ENCODE results near the gene AP5B1.

Gene AP5B1

DNA sequence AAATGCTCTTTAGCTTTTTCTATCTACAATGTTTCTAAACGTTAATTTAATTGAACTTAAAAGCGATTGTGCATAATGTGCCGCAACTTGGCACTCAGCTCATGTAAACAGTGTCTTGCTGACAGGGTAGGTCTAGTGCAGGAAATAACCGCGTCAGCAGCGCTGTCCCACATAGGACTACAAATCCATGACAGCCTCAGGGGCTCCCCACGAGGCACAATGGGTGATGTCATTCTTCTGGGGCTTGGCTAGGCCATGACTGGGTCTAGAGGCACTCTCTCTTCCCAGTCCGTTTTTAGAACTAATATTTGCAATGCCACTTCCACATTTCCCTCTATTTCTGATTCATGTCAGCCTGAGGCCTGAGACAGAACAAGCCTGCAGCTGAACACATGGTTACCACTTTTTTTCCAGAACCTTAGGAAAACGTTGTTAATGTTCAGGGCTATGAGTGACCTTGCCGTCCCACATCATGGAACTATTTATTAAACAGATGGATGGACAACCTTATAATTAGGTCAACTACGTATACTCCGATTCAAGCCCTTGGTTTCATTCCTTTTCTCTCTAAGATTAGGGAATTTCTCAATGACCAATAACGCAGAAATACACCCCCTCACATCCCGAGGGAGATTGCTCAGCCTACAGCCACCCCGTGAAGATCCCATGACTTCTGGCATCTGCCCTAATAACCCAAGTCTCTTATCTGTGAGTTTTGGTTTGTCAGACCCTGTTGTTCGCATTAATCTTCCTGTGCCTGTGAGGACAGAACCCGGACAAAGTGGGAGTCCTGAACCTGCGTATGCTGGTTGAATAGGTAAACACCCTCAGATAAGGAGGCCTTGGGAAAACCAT, 33.6 kb upstream of the AP5B1 start:
- no peak for TF ChIP-seq SNAI2 (CRISPR knock-in tag; IDR thresholded peaks at IDR 0.05)
- no peak for TF ChIP-seq CSDC2 (CRISPR knock-in tag; IDR thresholded peaks at IDR 0.05)
- TF ChIP-seq GLIS3 (CRISPR knock-in tag; IDR thresholded peaks at IDR 0.05): no peak
- no peak for TF ChIP-seq ESRRG (CRISPR knock-in tag; IDR thresholded peaks at IDR 0.05)
- TF ChIP-seq BACH2 (CRISPR knock-in tag; IDR thresholded peaks at IDR 0.05; ENCODE audit: borderline replicate concordance): no peak
- no peak for TF ChIP-seq OSR1 (CRISPR knock-in tag; IDR thresholded peaks at IDR 0.05)
- no peak for TF ChIP-seq ARNTL (CRISPR knock-in tag; IDR thresholded peaks at IDR 0.05; ENCODE audit: borderline replicate concordance, low read depth)
- TF ChIP-seq ZNF8 (CRISPR knock-in tag; IDR thresholded peaks at IDR 0.05): no peak
- no peak for TF ChIP-seq TCF4 (CRISPR knock-in tag; IDR thresholded peaks at IDR 0.05; ENCODE audit: borderline replicate concordance)
- no peak for TF ChIP-seq ZFP30 (CRISPR knock-in tag; IDR thresholded peaks at IDR 0.05)
- TF ChIP-seq RARB (CRISPR knock-in tag; IDR thresholded peaks at IDR 0.05): no peak
- TF ChIP-seq ZC3H10 (CRISPR knock-in tag; IDR thresholded peaks at IDR 0.05): no peak
- ATAC-seq: no peak

- no peak for ATAC-seq
- no peak for TF ChIP-seq ESRRG (CRISPR knock-in tag; IDR thresholded peaks at IDR 0.05)
- TF ChIP-seq ZFP30 (CRISPR knock-in tag; IDR thresholded peaks at IDR 0.05): no peak
- TF ChIP-seq, protein P1, sequence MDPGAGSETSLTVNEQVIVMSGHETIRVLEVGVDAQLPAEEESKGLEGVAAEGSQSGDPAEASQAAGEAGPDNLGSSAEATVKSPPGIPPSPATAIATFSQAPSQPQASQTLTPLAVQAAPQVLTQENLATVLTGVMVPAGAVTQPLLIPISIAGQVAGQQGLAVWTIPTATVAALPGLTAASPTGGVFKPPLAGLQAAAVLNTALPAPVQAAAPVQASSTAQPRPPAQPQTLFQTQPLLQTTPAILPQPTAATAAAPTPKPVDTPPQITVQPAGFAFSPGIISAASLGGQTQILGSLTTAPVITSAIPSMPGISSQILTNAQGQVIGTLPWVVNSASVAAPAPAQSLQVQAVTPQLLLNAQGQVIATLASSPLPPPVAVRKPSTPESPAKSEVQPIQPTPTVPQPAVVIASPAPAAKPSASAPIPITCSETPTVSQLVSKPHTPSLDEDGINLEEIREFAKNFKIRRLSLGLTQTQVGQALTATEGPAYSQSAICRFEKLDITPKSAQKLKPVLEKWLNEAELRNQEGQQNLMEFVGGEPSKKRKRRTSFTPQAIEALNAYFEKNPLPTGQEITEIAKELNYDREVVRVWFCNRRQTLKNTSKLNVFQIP (CRISPR knock-in tag; IDR thresholded peaks at IDR 0.05; ENCODE audit: borderline replicate concordance, low read depth): no peak
- no peak for TF ChIP-seq ZNF70 (CRISPR knock-in tag; IDR thresholded peaks at IDR 0.05)
- no peak for TF ChIP-seq ZFP3 (CRISPR knock-in tag; IDR thresholded peaks at IDR 0.05)
- TF ChIP-seq CREB5 (CRISPR knock-in tag; IDR thresholded peaks at IDR 0.05; ENCODE audit: low read depth): no peak
- TF ChIP-seq ZC3H10 (CRISPR knock-in tag; IDR thresholded peaks at IDR 0.05): no peak
- TF ChIP-seq, protein P2, sequence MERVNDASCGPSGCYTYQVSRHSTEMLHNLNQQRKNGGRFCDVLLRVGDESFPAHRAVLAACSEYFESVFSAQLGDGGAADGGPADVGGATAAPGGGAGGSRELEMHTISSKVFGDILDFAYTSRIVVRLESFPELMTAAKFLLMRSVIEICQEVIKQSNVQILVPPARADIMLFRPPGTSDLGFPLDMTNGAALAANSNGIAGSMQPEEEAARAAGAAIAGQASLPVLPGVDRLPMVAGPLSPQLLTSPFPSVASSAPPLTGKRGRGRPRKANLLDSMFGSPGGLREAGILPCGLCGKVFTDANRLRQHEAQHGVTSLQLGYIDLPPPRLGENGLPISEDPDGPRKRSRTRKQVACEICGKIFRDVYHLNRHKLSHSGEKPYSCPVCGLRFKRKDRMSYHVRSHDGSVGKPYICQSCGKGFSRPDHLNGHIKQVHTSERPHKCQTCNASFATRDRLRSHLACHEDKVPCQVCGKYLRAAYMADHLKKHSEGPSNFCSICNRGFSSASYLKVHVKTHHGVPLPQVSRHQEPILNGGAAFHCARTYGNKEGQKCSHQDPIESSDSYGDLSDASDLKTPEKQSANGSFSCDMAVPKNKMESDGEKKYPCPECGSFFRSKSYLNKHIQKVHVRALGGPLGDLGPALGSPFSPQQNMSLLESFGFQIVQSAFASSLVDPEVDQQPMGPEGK (CRISPR knock-in tag; IDR thresholded peaks at IDR 0.05; ENCODE audit: borderline replicate concordance): no peak
- no peak for TF ChIP-seq ARNTL (CRISPR knock-in tag; IDR thresholded peaks at IDR 0.05; ENCODE audit: borderline replicate concordance, low read depth)
- TF ChIP-seq BACH2 (CRISPR knock-in tag; IDR thresholded peaks at IDR 0.05; ENCODE audit: borderline replicate concordance): no peak
- TF ChIP-seq ISL1 (CRISPR knock-in tag; IDR thresholded peaks at IDR 0.05): no peak
- TF ChIP-seq ZNF8 (CRISPR knock-in tag; IDR thresholded peaks at IDR 0.05): no peak
- TF ChIP-seq SNAI2 (CRISPR knock-in tag; IDR thresholded peaks at IDR 0.05): no peak
- TF ChIP-seq RARB (CRISPR knock-in tag; IDR thresholded peaks at IDR 0.05): no peak
- TF ChIP-seq OSR1 (CRISPR knock-in tag; IDR thresholded peaks at IDR 0.05): no peak
- TF ChIP-seq CSDC2 (CRISPR knock-in tag; IDR thresholded peaks at IDR 0.05): no peak
These were observed 31.1 kb upstream of the AP5B1 start for GRCh38 chr11:65811764-65812475.

DNA sequence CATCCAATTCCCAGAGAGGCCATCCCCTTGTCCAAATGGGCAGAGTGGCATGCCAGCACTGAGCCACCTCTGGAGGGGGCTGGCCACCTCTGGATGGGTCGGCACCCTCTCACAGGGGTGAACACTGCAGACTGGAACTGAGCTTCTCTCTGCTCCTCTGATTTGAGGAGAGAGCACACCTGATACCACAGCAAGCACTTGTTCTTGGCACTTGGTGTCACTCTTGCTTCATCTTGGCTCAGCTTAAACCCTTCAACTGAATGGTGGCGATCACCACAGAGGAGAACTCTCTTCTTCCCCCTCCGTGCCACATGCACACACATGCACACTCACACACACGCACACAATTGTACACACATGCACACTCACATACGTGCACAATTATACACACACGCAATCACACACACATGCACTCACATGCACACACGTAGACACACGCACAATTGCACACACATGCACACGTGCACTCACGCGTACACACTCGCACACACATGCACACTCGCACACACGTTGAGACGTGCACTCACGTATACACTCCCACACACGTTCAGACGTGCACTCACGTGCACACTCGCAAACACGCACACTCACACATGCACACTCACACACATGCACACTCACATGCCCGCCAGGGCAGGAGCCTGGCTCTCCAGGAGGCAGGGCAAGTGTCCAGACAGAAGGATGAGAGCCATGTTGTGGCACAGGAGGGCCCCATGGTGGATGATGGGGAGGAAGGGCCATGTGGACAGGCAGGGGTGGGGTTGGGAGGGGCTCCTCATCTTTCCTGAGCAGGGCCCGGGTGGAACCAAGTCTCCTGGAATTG, 29.5 kb upstream of the AP5B1 start:
- no peak for TF ChIP-seq ZFP3 (CRISPR knock-in tag; IDR thresholded peaks at IDR 0.05)
- TF ChIP-seq, protein P1 (CRISPR knock-in tag; IDR thresholded peaks at IDR 0.05; ENCODE audit: borderline replicate concordance, low read depth): no peak
- no peak for TF ChIP-seq TSHZ2 (CRISPR knock-in tag; IDR thresholded peaks at IDR 0.05)
- TF ChIP-seq TOX (CRISPR knock-in tag; IDR thresholded peaks at IDR 0.05; ENCODE audit: borderline replicate concordance): no peak
- no peak for TF ChIP-seq ZFP30 (CRISPR knock-in tag; IDR thresholded peaks at IDR 0.05)
- no peak for TF ChIP-seq ZNF8 (CRISPR knock-in tag; IDR thresholded peaks at IDR 0.05)
- no peak for TF ChIP-seq BACH2 (CRISPR knock-in tag; IDR thresholded peaks at IDR 0.05; ENCODE audit: borderline replicate concordance)
- peak; percentile 40; the same call in 1 of the 3 replicates for ATAC-seq
